HG03439 (cell line): ENCODE data around the gene IL9R.
"Not testable (repeated sequence)": the region's sequence is repeated elsewhere in the genome, so short reads cannot be mapped to it uniquely, and the experiment has no call there.

Source experiments
- ATAC-seq: cut with Tn5 transposase; IDR thresholded peaks from one replicate; pipeline ENCODE4 v1.9.1; 2021; ENCODE audit warnings: mild to moderate bottlenecking, moderate library complexity; ENCODE audit not compliant: unreplicated experiment

The IL9R gene

GRCh38 chrX:156029296-156029695 is 31.8 kb downstream of the IL9R start:
- ATAC-seq: not testable (repeated sequence)

GRCh38 chrX:156029707-156030442 is 32.4 kb downstream of the IL9R start:
- not testable (repeated sequence) for ATAC-seq

- ATAC-seq: not testable (repeated sequence)
These were observed 33.0 kb downstream of the IL9R start for GRCh38 chrX:156030474-156030873.
